RWPE1 (cell line): ENCODE measurements around the gene DAND5.

ENCODE experiments used
- CTCF ChIA-PET: fragments of 350-600 bp; sonication (Branson Sonifier 250); formaldehyde crosslinking; extraction: SDS; loops from one replicate; lab custom pipeline; 2021; lab: Yijun Ruan, JAX
- POLR2A ChIA-PET: fragments of 400-600 bp; formaldehyde crosslinking; extraction: SDS; loops from one replicate; lab custom pipeline; 2020; ENCODE audit warnings: antibody characterized with exemption; ENCODE audit not compliant: low non-redundant PET; lab: Yijun Ruan, JAX
- DNase-seq: peaks from one replicate; pipeline ENCODE4 v3.0.0; 2012; ENCODE audit warnings: low spot score
- H3K27ac ChIP-seq: fragments of 450-650 bp; 2 replicates; pipeline ENCODE4 v1.5.1; 2017
- CTCF ChIP-seq: fragments of 450-650 bp; conservative IDR thresholded peaks from 2 replicates; pipeline ENCODE4 v1.5.1; 2017; ENCODE audit warnings: low read depth, mild to moderate bottlenecking

Gene DAND5

GRCh38 chr19:12937927-12938778, 31.2 kb upstream of the DAND5 start, which contains the start of gene CALR:
Gene CALR, plus strand, starts transcription at chr19:12938609. Its CDS starts 71 bp downstream, at chr19:12938680.
- H3K27ac ChIP-seq = peak within 1 kb of the TSS; percentile 87
- CTCF ChIA-PET = interaction anchor here (0.5 kb wide), 1 partner anchor 17 kb away, joined by 3 read pairs; no protein-coding TSS in a partner anchor
- TF ChIP-seq CTCF = no peak
- POLR2A ChIA-PET = interaction anchor here (0.6 to 0.8 kb wide), 4 partner anchors 8 to 19 kb away, joined by 3 to 6 read pairs (median 3); partner anchors contain the start of gene SYCE2
- DNase-seq = peak; percentile 100

- no peak for DNase-seq
- ChIA-PET POLR2A (no interaction called here), CTCF (no interaction called here)
- H3K27ac ChIP-seq = peak overlapping the region; percentile 87
- TF ChIP-seq CTCF = no peak
Observed at GRCh38 chr19:12938779-12939601, 30.4 kb upstream of the DAND5 start.

- no peak for DNase-seq
- ChIA-PET CTCF (no interaction called here), POLR2A (no interaction called here)
- H3K27ac ChIP-seq = peak overlapping the region; percentile 96
- TF ChIP-seq CTCF = no peak
Observed at GRCh38 chr19:12939975-12940423, 29.4 kb upstream of the DAND5 start.

GRCh38 chr19:12940897-12941296, 28.5 kb upstream of the DAND5 start:
- CTCF ChIA-PET = no interaction called here
- POLR2A ChIA-PET = no interaction called here
- peak overlapping the region; percentile 96 for H3K27ac ChIP-seq
- TF ChIP-seq CTCF = no peak
- no peak for DNase-seq

- H3K27ac ChIP-seq = peak overlapping the region; percentile 96
- no peak for DNase-seq
Observed at GRCh38 chr19:12943437-12944044, 25.8 kb upstream of the DAND5 start.

More at GRCh38 chr19:12943437-12944044, 25.8 kb upstream of the DAND5 start:
- ChIA-PET CTCF (no interaction called here), POLR2A (interaction anchor here (0.6 kb wide), 1 partner anchor 1373 kb away, joined by 8 read pairs; no protein-coding TSS in a partner anchor)
- TF ChIP-seq CTCF = no peak
